Measurements from ENCODE around the gene VPS37C.

- no peak for TF ChIP-seq ZNF696 (CRISPR knock-in tag; conservative IDR thresholded peaks at IDR 0.05)
- no peak for TF ChIP-seq NBN (IDR thresholded peaks at IDR 0.05; ENCODE audit: low read depth)
- no peak for TF ChIP-seq CHD2 (IDR thresholded peaks at IDR 0.05; ENCODE audit: low read depth, low read length)
- TF ChIP-seq CTCF (IDR thresholded peaks at IDR 0.05 in 2 of 3, conservative IDR thresholded peaks at IDR 0.05 in 1 of 3; ENCODE audit: insufficient read depth in 2 of 3, low read depth in 1 of 3, low read length in 3 of 3): no peak
- no peak for TF ChIP-seq CHCHD3 (CRISPR knock-in tag; IDR thresholded peaks at IDR 0.05)
- no peak for TF ChIP-seq ZFX (CRISPR knock-in tag; IDR thresholded peaks at IDR 0.05)
- TF ChIP-seq STAG1 (CRISPR knock-in tag; IDR thresholded peaks at IDR 0.05; ENCODE audit: borderline replicate concordance): no peak
- TF ChIP-seq EP300 (IDR thresholded peaks at IDR 0.05; ENCODE audit: low read length): no peak
- no peak for TF ChIP-seq FOXK1 (CRISPR knock-in tag; IDR thresholded peaks at IDR 0.05; ENCODE audit: borderline replicate concordance)
- TF ChIP-seq ZNF408 (CRISPR knock-in tag; IDR thresholded peaks at IDR 0.05; ENCODE audit: low read depth): no peak
- TF ChIP-seq BRD9 (IDR thresholded peaks at IDR 0.05; ENCODE audit: low read depth, partially characterized antibody): no peak
- no peak for TF ChIP-seq ZNF445 (CRISPR knock-in tag; IDR thresholded peaks at IDR 0.05; ENCODE audit: low read depth)
These were observed 48.7 kb downstream of the VPS37C start for GRCh38 chr11:61112575-61112974.
